GM18505 (cell line): ENCODE data around the gene SCN8A.

ENCODE experiments used
- ATAC-seq: cut with Tn5 transposase; IDR thresholded peaks from one replicate; pipeline ENCODE4 v1.9.1; 2021; ENCODE audit not compliant: unreplicated experiment
- POLR2A ChIP-seq: IDR thresholded peaks from 4 replicates; pipeline ENCODE4 v1.6.1; 2011; ENCODE audit warnings: borderline replicate concordance; ENCODE audit not compliant: insufficient read depth, insufficient read length; ENCODE audit errors: extremely low read depth

The SCN8A gene

DNA sequence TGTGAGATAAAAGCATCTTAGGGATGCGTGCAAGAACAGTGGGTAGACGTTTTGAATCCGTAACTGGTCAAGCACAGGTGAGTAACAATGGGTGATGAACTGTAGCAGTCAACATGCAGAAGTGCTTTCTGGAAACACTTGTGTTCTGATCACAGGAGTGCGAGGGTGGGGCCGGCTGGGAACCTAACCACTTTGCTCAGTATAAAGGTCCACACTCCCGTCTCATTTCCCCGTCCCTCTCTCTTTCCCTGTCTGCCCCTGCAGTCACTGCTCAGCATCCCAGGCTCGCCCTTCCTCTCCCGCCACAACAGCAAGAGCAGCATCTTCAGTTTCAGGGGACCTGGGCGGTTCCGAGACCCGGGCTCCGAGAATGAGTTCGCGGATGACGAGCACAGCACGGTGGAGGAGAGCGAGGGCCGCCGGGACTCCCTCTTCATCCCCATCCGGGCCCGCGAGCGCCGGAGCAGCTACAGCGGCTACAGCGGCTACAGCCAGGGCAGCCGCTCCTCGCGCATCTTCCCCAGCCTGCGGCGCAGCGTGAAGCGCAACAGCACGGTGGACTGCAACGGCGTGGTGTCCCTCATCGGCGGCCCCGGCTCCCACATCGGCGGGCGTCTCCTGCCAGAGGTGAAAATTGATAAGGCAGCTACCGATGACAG is 130.4 kb downstream of the SCN8A start:
- TF ChIP-seq POLR2A = no peak
- ATAC-seq = no peak

DNA sequence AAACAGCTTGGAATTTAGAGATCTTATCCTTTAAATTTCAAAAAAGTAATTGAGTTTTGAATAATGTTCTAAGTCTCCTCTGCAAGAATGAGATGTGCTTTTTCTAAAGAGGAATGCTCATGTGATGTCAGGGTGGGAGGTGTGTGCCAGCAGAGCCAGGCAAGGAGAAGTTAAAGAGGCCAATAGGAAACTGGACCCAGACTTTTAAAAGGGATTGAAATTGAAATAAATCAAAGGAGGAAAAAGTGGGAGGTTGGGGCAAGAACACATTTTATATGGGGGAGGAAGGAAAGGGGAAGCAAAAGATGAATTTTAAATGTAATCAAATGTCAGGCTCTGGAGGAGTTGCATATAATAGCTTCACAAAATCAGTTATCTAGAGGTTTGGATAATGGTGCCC is 131.4 kb downstream of the SCN8A start:
- no peak for ATAC-seq
- no peak for TF ChIP-seq POLR2A

DNA sequence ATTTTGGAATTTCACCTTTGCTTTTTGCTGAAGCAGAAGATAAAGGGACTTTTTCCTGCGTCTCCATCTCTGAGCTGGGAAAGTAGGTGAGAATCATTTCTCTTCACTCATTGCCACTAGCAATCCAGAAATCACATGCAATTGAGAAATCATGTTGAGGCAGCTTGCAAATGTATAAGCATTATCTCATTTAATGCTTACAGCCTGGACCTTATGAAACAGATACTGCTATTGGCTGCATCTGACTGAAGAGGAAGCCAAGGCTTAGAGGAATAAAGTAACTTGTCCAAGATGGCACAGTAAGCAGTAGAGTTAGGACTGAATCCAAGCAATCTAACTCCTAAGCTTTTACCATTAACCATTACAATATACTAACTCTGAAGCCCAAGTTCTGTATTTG is 135.1 kb downstream of the SCN8A start:
- no peak for TF ChIP-seq POLR2A
- ATAC-seq = no peak

DNA sequence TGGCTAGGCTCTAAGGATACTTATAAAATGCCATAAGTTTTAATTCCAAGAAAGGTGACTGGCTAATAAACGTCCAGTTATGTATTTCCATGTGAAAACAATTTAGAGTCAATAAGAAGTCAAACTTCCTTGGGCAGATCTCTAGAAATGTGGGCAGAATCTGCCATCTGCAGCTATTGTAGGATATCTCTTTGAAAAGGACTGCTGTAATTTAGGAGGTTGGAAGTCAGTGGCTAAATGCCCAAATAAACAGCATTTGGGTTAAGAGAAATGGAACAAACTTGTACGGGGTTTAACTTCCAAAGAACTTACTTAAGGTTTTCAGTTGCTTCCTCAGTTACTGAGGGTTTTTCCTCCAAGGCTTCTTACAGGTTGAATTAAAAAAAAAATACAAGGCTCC is 135.9 kb downstream of the SCN8A start:
- no peak for ATAC-seq
- TF ChIP-seq POLR2A = no peak

DNA sequence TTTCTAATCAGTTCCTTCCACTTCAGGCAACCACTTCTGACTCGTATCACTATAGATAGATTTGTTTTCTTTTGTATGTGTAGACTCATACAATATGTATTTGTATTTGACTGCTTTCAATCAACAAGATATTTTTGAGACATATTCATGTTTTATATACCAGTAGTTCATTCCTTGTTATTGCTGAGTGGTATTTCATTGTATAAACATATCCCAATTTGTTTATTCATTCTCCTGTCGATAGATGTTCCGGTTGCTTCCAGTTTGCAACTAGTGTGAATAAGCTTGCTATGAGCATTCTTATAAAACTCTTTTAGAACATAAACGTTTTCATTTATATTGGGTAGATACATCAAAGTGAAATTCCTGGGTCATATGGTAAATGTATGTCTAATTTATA is 138.3 kb downstream of the SCN8A start:
- TF ChIP-seq POLR2A = no peak
- no peak for ATAC-seq

DNA sequence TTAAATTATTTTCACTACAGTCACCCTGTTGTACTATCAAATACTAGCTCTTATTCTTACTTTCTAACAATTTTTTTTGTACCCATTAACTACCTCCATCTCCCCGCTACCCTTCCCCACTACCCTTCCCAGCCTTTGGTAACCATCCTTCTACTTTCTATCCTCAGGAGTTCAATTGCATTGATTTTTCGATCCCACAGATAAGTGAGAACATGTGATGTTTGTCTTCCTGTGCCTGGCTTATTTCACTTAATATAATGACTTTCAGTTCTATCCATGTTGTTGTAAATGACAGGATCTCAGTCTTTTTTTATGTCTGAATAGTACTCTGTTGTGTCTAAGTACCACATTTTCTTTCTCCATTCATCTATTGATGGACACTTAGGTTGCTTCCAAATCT is 139.7 kb downstream of the SCN8A start:
- TF ChIP-seq POLR2A = no peak
- no peak for ATAC-seq

DNA sequence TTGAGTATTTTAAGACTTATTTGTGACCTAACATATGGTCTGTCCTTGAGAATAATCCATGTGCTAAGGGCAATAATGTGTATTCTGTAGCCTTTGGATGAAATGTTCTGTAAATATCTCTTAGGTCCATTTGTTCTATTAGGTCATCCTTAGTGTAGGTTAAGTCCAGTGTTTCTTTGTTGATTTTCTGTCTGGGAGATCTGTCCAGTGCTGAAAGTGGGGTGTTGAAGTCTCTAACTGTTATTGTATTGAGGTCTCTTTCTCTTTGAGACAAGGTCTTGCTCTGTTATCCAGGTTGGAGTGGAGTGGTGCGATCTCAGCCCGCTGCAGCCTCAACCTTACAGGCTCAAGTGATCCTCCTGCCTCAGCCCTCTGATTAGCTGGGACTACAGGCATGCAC is 149.5 kb downstream of the SCN8A start:
- no peak for ATAC-seq
- TF ChIP-seq POLR2A = no peak

DNA sequence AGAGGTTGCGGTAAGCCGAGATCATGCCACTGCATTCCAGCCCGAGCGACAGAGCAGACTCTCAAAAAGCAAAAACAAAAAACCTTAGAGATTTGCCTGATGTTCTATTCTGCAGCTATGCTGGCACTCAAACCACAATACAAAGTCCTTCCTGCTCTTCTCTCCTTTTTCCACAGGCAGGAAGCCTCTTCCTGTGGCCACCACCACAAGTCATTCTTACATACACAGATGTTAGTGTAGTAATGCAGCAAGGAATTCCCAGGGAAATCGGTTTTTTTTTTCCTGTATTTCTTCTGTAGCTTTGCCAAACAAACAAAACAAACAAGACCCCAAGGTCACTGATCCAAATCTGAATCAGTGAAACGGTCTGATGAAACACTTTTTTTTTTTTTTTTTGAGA is 153.2 kb downstream of the SCN8A start:
- no peak for TF ChIP-seq POLR2A
- ATAC-seq = no peak

DNA sequence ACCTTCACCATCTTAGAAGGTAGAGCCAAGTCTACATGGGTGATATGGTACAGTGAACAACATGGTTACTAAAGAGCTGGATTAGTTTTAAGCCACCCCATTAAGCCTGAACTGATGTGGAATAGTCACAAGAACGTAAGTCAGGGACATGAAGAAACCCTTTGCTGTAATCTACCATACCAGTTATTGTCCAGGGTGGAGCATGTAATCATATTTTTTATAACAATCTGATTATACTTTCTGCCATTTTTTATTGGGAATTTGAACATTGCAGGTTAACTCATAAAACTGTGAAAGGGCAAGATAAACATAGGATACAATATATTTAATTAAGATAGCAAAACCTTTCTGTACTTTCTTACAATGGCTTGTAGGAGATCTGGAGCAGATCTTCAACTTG is 153.9 kb downstream of the SCN8A start:
- ATAC-seq = no peak
- TF ChIP-seq POLR2A = no peak

DNA sequence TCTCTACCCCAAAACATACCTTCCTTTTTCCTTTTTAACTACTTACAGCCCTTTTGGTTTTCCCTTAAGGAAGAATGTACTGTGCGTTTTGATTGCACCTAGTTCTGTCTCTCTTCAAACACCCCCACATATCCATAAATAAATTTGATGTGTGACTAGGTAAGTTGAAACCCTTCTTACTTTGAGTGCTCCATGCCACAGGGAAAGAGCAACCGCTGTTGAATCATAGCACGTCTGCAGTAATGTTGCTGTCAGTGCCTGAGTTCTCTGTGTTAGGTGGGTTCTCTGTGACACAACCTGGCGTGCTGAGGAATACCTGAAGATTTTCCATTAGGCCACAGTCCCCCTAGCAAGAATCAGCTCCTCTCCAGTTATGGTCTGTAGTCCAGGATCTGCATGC is 155.4 kb downstream of the SCN8A start:
- no peak for ATAC-seq
- no peak for TF ChIP-seq POLR2A

DNA sequence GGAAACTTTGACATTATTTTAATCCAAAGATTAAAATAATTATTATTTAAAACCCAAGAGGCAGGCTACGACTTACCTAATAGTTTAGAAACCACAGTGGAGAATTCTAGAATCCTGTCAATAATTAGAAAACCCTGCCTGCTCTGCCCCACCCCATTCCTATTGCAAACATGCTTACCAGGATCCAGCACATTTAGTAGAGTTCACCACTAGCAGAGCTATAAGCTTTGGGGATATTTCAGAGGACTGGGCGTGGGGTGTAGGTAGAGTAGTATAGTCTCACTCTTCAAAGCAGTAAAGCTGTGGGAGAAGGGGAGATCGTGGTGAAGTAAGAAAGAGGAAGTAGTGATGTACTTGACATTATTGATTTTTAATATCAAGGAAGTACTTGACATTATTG is 157.2 kb downstream of the SCN8A start:
- ATAC-seq = no peak
- no peak for TF ChIP-seq POLR2A

DNA sequence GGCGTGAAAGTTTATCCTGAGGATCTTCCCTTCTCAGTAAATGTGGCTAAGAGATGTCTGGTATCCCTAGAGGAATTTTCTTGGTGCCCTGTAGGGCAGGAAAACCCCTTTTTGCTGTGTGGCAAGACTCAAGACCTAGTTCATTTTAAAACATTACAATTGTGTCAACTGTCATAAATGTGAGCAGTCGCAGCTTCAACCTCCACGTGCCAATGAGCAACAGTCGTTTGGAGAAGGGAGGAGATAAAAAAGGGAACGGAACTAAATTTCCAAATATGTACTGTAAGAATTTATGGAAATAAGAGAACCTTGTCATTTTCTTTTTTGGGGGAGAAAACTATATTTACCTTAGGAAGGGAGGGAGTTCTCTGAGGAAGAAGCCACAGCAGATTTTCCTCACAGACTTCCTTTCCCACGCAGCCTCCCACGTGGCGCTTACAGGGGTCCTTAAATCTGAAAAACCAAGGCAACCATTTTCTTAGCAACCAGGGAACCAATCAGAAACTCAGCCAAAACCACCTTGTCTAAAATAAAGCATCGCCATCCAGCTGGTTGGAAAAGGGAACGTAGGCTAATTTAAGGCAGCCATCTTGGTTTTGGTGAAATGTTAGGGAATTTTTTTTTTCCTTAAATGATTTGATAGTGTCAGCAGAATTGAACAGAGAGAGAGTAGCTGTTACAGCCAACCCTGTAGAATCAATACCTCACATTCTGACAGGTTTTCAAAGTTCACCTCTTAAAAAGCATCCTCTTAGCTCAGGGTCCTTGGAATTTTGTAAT is 158.4 kb downstream of the SCN8A start:
- ATAC-seq = no peak
- no peak for TF ChIP-seq POLR2A

DNA sequence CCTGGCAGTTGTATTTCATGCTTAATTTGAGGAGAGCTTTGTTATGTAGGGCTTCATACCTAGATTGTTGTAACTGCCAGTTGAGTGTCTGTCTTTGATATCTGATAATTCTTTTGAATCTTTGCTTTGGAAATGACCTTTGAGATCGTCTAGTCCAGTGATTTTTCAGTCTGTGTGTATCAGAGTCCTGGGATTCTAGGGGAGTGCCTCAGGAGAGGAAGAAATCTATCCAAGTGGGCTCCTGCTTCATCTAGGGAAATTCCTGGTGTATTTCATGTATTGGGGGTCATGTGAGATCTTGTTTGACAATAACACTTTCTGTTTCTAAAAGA is 158.9 kb downstream of the SCN8A start:
- ATAC-seq = no peak
- no peak for TF ChIP-seq POLR2A

GRCh38 chr12:51751661-51752060 is 160.6 kb downstream of the SCN8A start:
- ATAC-seq = no peak

More at GRCh38 chr12:51751661-51752060, 160.6 kb downstream of the SCN8A start:
- no peak for TF ChIP-seq POLR2A
